Pancreas (tissue), 10 donors: ENCODE results near the gene FXR2. TPM values are rescaled to one million over a fixed set of nuclear protein-coding genes. Genes with fewer than 3 reads are reported as not detected.

Experiments used
- ATAC-seq, 4 donors: fragments of 200-7000 bp; cut with Tn5 transposase; one replicate each; pipeline versions ENCODE4 v1.8.0 to v1.9.1; 2020; ENCODE audit warnings: mild to moderate bottlenecking in 4 of 4, moderate library complexity in 4 of 4
- DNase-seq, 6 donors: peaks; one replicate each; pipeline ENCODE4 v3.0.0-alpha.2; 2020
- FAIRE-seq: peaks from 2 replicates; lab custom pipeline; 2012; peaks lifted over from hg19 to GRCh38; lab: Jason Lieb, UNC
- H3K27ac ChIP-seq, 4 donors: fragments of 200-600 bp; sonication (generic); 1 replicate in 3 of 4; 2 replicates in 1 of 4; pipeline versions ENCODE4 v1.5.0 to v1.8.0; 2020
- H3K27me3 ChIP-seq, 4 donors: fragments of 200-600 bp; one replicate each; pipeline ENCODE4 v1.8.0; 2021
- H3K36me3 ChIP-seq, 3 donors: fragments of 200-600 bp; sonication (generic) in 1 of 3; one replicate each; pipeline versions ENCODE4 v1.5.0 to v1.8.0; 2020 to 2021
- H3K4me1 ChIP-seq, 3 donors: fragments of 200-600 bp; one replicate each; pipeline ENCODE4 v1.8.0; 2021
- H3K4me3 ChIP-seq, 4 donors: fragments of 200-600 bp; sonication (generic) in 2 of 4; one replicate each; pipeline versions ENCODE4 v1.5.0 to v1.8.0; 2020 to 2021
- H3K9me3 ChIP-seq, 4 donors: fragments of 200-600 bp; one replicate each; pipeline ENCODE4 v1.8.0; 2021
- WGBS, 2 donors: extraction: QIAGEN DNeasy Blood & Tissue Kit; methylation state at CpG; one replicate each; pipeline ENCODE4 v1.1.7; 2013; 5-methylcytosine and 5-hydroxymethylcytosine counted together
- intact Hi-C, 3 donors: fragments of 100-400 bp; cut with DNase I; formaldehyde crosslinking; loops; one replicate each; pipeline versions ENCODE4 v1.11.1 to v1.14.2; 2022
- polyA plus RNA-seq, 2 donors: library from polyadenylated mRNA; stranded (reverse); fragments of 200-250 nt; gene quantifications; one replicate each; pipeline ENCODE4 v1.2.3, GENCODE V29; 2013
- total RNA-seq, 6 donors: library from RNA; stranded (reverse); fragmentation: NEBNext Ultra II Directional in 4 of 6; extraction: Animal tissue kit (Norgen Biotek cat#: 25700) in 4 of 6; gene quantifications; one replicate each; pipeline versions ENCODE4 v1.2.1 to v1.2.4, GENCODE V29; 2021 to 2023
- TF ChIP-seq, protein P1 (sequence below), 4 donors: fragments of 200-600 bp; sonication (generic) in 3 of 4; IDR thresholded peaks; one replicate each; pipeline versions ENCODE4 v1.5.0 to v1.8.0; 2021; ENCODE audit warnings: antibody characterized with exemption in 4 of 4
- donor health status: healthy with polysubstance abuse.
- donor health status: DM: no; HTN: no; CAD: no; lungs with moderate emphysema.
- donor health status: DM: no; HTN: no; CAD: no.
- donor health status: control.
- donor health status: control.
- donor health status: Bipolar disorder and iron deficiency.
- donor health status: DM: yes; HTN: yes; CAD: no.
- donor health status: DM: no; HTN: no; CAD: no.
- donor health status: DM: no; HTN: no; CAD: no.
- donor health status: DM: yes; HTN: yes; CAD: no.

The FXR2 gene
- total and polyA plus RNA-seq, 8 donors, result 7.8 to 25.6 (median 12.6) TPM

DNA sequence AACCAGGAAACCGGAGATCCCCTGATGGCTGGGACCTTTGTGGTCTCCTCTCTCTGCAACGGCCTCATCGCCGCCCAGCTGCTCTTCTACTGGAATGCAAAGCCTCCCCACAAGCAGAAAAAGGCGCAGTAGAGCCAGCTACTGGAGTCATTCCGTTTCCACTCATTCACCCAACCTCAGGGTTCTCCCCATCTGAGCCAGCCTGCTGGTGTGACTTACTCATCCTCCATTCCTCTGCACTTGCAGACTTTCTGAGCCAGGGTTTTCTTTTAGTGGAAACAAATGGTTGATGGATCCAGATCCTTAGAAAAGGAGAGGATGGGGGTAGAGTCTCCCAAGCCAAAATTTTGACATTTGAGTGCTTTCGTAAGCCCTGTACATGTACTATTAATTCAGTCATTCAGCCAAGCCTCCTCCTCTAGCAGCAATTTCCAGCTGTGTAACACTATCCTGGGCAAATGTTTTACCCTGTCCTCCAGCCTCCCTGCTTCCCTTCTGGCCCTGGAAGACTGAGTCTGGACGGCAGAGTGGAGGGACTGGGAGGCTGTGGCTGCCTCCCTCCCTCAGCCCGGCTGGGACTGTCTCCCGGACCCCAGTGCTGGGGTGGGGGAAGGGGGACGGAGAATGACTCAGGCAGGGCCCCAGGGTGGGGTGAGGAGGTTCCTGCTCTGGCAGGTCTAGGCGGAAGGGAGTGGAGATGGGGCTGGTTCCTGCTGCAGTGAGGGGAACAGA is 27.1 kb downstream of the FXR2 start:
- DNase-seq, result peak in 1 of 6 donors; percentile 25
- H3K4me3 ChIP-seq, result no peak overlapping the region

DNA sequence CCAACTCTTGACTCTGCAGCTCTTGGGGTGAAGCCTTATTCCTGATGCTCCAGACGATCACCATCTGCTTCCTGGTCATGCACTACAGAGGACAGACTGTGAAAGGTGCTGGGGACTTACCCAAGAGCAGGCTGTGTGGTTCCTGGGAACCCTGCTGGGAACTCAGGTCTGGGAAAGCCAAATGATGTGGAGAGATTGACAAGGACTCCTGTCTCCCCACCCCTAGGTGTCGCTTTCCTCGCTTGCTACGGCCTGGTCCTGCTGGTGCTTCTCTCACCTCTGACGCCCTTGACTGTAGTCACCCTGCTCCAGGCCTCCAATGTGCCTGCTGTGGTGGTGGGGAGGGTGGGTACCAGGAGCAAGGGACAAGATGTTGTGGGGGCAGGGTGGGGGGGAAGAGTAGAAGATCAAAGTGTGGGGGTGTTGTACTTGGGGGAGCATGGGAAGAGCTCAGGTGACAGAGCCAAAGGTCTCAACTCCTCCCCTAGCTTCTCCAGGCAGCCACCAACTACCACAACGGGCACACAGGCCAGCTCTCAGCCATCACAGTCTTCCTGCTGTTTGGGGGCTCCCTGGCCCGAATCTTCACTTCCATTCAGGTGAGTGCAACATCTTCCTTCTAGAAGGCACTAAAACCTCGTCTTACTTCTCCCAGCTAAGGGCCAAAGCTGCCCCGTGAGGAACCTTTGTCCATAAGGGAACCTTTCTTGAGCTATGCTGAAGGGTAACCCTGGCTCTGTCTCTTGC is 27.9 kb downstream of the FXR2 start:
- Histone ChIP-seq H3K36me3 (peaks cover 0 to 7% (median 0%) of the 10 kb centered on the region in 3 donors), H3K27me3 (no peaks in the 10 kb centered on the region), H3K27ac (no peak overlapping the region), H3K4me1 (peaks cover 10 to 24% (median 11%) of the 10 kb centered on the region in 3 donors), H3K4me3 (no peak overlapping the region), H3K9me3 (no peaks in the 10 kb centered on the region)
- TF ChIP-seq, protein P1, sequence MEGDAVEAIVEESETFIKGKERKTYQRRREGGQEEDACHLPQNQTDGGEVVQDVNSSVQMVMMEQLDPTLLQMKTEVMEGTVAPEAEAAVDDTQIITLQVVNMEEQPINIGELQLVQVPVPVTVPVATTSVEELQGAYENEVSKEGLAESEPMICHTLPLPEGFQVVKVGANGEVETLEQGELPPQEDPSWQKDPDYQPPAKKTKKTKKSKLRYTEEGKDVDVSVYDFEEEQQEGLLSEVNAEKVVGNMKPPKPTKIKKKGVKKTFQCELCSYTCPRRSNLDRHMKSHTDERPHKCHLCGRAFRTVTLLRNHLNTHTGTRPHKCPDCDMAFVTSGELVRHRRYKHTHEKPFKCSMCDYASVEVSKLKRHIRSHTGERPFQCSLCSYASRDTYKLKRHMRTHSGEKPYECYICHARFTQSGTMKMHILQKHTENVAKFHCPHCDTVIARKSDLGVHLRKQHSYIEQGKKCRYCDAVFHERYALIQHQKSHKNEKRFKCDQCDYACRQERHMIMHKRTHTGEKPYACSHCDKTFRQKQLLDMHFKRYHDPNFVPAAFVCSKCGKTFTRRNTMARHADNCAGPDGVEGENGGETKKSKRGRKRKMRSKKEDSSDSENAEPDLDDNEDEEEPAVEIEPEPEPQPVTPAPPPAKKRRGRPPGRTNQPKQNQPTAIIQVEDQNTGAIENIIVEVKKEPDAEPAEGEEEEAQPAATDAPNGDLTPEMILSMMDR (IDR thresholded peaks at IDR 0.05), result no peak
- FAIRE-seq, result no peak
- ATAC-seq, result no peak
- intact Hi-C loops, result loop anchor here in 1 of 3 donors (10.0 kb wide), 1 partner anchor 232 kb away; the partner anchor contains the start of genes KCTD11 and TMEM95
- peak in 1 of 6 donors; percentile 46 for DNase-seq
- WGBS, 2 donors, result 59 to 66% methylated on average over 9 of the region's 9 CpGs

More for the DNA sequence above, 27.1 kb downstream of the FXR2 start:
- H3K27me3 ChIP-seq, result no peaks in the 10 kb centered on the region
- TF ChIP-seq, protein P1 (IDR thresholded peaks at IDR 0.05), result no peak
- no peaks in the 10 kb centered on the region for H3K9me3 ChIP-seq
- peaks cover 0 to 15% (median 0%) of the 10 kb centered on the region in 3 donors for H3K36me3 ChIP-seq
- H3K27ac ChIP-seq, result no peak overlapping the region
- WGBS, 2 donors, result 83 to 85% methylated on average over 12 of the region's 12 CpGs
- ATAC-seq, result no peak
- peaks cover 8 to 18% (median 9%) of the 10 kb centered on the region in 3 donors for H3K4me1 ChIP-seq
- FAIRE-seq, result no peak
- intact Hi-C loops, result loop anchor here in 1 of 3 donors (10.0 kb wide), 1 partner anchor 233 kb away; the partner anchor contains the start of genes KCTD11 and TMEM95

DNA sequence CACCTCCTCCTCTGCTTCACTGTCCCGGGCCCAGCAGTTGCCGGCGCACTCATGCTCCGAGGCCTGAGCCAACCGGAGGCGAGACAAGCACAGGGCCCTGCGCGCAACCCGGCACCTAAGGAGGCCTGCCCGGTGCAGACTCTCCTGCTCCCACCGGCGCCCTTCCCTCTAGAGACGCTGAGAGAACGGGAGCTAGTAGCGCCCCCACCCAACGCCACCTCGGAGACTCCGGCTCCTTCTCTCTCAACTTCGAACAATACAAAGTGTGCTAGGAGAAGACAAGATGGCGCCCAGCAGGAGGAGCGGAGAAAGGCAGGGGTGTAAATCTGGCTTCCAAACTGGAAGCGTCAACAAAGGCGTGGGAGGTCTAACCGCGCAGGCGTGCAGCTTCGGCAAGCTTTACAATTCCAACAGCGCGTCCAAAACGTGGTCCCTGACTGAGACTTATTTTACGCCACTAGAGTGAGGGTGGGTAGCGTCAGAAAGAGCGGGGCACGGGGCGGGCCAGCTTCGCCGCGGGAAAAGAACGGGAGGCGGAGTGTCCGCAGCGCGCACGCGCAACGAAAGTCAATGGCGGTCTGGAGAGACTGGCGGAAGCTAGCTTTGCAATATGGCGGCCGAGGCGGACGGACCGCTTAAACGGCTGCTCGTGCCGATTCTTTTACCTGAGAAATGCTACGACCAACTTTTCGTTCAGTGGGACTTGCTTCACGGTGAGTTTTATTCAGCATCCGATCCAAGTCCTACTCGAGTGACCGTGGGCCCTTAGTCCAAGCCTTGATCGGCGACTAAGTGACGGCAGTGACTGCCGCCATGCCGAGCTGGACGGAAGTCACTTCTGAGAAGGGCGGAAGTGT is 31.2 kb downstream of the FXR2 start, which contains the start of gene MPDU1:
Gene MPDU1, plus strand, starts transcription at position 600 of the 857 bp plus-strand sequence. Its CDS starts 11 bp downstream, at position 611.
- Histone ChIP-seq H3K27me3 (no peaks in the 10 kb centered on the region), H3K4me3 (peak within 1 kb of the TSS; percentile 32 to 52 (median 47)), H3K4me1 (peaks cover 10 to 27% (median 11%) of the 10 kb centered on the region in 3 donors), H3K27ac (peak within 1 kb of the TSS; percentile 86 to 97 (median 95)), H3K36me3 (no peaks in the 10 kb centered on the region), H3K9me3 (no peaks in the 10 kb centered on the region)
- TF ChIP-seq, protein P1 (IDR thresholded peaks at IDR 0.05), result no peak
- FAIRE-seq, result peak; percentile 70
- peak; percentile 88 to 92 (median 92) for ATAC-seq
- intact Hi-C loops, result loop anchor here in 1 of 3 donors (10.0 kb wide), 1 partner anchor 229 kb away; the partner anchor contains the start of genes KCTD11 and TMEM95
- 11 to 13% methylated on average over 68 to 69 of the region's 69 CpGs for WGBS, 2 donors
- peak; percentile 96 to 99 (median 96) for DNase-seq
